Suppressor macrophage (primary cell): ENCODE measurements around the gene IGSF23.
"Not testable (repeated sequence)": the region's sequence is repeated elsewhere in the genome, so short reads cannot be mapped to it uniquely, and the experiment has no call there.

Experiments used
- DNase-seq, 4 experiments: peaks; one replicate each; pipeline ENCODE4 v3.0.0-alpha.2; 2020 to 2022

Gene IGSF23

DNA sequence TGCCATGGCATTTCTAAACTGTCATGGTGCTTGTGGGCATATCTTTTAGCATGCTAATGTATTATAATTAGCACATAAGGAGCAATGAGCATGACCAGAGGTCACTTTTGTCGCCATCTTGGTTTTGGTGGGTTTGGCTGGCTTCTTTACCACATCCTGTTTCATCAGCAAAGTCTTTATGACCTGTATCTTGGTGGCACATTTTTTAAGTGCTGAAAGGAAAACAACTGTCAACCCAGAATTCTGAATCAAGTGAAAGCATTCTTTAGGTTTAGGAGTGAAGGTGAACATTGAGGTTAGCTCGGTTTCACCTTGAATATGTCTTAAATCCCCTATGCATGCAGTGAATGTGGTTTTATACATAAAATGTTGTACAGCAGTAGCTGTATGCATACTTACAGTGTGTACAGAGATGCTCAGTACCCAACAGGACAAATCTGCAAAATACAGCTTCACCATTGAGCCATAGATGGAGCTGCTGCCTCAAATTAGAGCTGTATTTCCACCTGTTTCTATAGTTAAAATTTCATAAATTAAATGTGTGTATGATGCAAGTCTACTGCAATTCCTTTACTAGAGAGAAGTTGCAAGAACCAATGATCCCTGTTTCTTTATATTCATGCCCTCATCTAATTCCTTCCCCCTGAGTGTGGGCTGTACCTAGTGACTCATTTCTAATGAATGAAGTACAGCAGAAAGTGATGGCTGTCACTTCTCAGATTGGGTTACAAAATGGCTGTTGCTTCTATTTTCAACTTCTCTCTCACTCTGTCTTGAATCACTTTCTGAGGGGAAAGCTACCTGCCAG lies 25.2 kb upstream of the IGSF23 start:
- DNase-seq: peak; percentile 44 to 83 (median 66)

- DNase-seq: no peak
These were observed 24.6 kb upstream of the IGSF23 start for GRCh38 chr19:44588771-44589112.

- DNase-seq: no peak
These were observed 22.9 kb upstream of the IGSF23 start for GRCh38 chr19:44590245-44591059.

DNA sequence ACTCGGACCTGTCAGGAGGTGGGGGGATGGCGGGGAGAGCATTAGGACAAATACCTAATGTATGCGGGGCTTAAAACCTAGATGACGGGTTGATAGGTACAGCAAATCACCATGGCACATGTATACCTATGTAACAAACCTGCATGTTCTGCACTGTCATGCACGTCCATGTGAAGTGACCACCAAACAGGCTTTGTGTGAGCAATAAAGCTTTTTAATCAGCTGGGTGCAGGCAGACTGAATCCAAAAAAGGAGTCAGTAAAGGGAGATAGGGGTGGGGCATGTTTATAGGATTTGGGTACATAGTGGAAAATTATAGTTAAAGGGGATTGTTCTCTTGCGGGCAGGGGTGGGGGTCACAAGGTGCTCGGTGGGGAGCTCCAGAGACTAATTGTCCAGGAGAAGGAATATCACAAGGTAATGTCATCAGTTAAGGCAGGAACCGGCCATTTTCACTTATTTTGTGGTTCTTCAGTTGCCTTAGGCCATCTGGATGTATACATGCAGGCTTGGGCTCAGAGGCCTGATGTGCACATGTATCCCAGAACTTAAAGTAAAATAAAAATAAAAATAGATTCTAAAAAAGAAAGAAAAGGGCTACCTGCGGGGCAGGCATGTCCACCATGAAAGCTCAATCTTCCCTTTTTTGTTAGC lies 21.9 kb upstream of the IGSF23 start:
- not testable (repeated sequence) for DNase-seq

GRCh38 chr19:44592451-44592890 lies 20.9 kb upstream of the IGSF23 start:
- peak in 2 of 4 experiments; percentile 20 to 36 for DNase-seq

DNA sequence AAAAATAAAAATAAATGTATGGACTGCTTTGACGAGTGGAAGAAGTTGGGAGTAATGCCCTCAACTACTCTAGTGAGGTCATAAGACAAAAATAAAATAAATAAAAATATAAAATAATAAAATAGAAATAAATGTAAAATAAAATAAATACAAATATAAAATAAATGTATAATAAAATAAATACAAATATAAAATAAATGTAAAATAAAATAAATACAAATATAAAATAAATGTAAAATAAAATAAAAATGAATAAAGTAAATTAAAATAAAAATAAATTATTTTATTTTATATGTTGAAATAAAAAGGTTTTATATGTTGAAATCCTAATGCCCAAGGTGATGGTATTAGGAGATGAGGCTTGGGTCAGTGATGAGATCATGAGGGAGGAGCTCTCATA lies 20.1 kb upstream of the IGSF23 start:
- DNase-seq: no peak

DNA sequence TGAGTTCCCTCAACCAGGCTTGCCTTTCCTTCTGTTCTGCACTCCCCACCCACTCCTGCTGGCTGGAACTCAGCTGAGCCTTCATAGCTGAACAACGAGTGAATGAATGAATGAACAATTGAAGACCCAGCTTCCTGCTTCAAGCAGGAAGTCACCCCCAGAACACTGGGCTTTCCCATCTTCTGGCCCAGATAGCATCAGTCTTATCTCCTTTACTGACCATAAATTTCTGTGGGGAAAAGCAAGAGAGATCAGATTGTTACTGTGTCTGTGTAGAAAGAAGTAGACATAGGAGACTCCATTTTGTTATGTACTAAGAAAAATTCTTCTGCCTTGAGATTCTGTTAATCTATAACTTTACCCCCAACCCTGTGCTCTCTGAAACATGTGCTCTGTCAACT lies 19.5 kb upstream of the IGSF23 start:
- DNase-seq: not testable (repeated sequence)

- DNase-seq: no peak
These were observed 16.8 kb upstream of the IGSF23 start for GRCh38 chr19:44596428-44597130.

DNA sequence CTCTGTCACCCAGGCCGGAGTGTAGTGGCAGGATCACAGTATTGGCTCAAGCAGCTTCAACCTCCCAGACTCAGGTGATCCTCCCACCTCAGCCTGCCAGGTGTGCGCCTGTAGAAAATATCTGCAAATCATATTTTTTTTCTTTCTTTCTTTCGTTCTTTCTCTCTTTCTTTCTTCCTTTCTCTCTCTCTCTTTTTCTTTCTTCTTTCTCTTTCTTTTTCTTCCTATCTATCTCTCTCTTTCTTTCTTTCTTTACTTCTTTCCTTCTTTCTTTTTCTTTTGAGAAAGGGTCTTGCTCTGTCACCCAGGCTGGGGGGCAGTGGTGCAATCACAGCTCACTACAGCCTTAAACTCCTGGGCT lies 16.3 kb upstream of the IGSF23 start:
- no peak for DNase-seq

DNA sequence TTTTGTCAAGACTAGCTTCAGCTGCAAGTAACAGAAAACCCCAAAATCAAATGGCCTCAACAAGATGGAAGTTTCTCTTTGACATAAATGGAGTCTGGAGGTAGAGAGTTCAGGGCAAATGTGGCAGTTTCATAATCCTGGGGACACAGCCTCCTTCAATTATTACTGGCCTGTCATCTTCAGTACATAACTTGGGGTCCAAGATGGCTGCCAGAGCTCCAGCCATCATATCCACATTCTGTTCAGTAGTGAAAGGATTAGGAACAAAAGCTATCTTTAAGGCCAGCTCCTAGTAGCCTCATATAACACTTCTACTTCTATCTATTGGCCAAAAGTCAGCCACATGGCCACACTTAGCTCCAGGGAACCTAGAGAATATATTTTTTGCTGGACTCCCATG lies 15.0 kb upstream of the IGSF23 start:
- no peak for DNase-seq

DNA sequence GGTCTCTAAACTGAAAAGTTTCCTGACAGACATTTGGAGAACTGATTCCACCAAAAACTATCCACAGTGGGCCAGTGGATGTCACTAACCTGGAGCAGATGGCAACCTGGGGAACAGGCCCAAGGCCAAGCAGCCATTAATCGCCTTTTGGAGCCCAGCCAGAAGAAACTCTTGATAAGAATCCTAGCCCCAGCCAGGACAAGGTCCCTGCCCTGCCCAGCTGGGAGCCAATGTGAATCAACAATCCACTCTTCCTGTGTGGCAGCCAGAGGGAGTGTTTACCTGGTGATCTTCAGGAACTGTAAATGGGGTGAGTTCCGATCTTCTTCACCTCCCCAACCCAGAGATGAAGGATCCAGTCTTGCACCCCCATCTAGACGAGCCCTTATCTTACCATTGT lies 14.5 kb upstream of the IGSF23 start:
- DNase-seq: no peak

GRCh38 chr19:44600466-44600865 lies 12.9 kb upstream of the IGSF23 start:
- no peak for DNase-seq

GRCh38 chr19:44602081-44602480 lies 11.3 kb upstream of the IGSF23 start:
- no peak for DNase-seq

DNA sequence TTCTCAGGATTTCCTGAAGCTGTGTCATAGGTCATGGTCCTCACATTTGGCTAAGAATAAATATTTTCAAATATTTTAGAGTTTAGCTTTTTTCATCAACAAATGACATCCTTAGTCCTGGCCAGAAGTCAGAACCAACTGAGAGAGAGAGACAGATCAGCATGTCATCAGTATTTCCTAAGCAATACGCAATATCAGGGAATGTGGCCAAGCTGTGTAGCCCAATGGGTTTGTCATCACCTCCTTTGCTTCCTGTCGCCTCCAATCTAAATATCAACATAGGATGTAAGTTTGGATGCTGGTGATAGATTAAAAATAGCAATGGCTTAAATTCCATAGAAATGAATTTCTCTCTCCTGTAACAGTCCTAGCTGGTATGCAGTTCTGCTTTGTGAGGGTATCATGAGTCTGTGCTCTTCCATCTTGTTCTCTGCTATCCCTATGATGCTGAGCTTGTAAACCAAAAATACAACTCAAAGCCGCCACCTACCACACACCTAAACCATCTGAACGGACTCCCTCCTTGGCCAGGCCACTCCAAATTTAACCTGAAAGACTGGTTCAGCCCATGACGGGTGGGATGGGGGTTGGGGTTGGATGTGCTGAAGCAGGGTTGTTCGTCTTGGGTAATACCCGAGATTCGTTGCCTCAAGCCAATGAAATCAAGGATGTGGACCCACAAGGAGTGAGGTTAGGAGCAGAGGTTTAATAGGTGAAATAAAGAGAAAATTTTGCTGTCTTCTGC lies 10.0 kb upstream of the IGSF23 start:
- no peak for DNase-seq

GRCh38 chr19:44604241-44604640 lies 9.1 kb upstream of the IGSF23 start:
- DNase-seq: no peak

DNA sequence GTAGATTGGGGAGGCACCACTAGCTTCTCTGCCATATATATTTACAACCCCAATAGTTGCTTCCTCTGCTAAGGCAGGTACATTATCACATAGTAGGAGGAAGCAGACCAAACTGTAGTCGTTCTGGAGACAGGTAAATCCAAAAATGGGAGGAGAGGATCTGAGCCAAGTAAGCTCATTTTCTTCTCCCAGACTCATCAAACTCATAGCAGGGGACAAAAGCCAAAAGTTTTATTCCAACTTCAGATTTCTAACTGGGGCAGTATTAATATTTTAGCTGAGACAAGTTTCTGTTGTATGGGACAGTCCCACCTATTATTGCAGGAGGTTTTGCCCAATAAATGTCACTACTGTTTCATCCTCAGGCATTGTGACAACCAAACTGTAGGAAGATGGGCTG lies 7.8 kb upstream of the IGSF23 start:
- no peak for DNase-seq

DNA sequence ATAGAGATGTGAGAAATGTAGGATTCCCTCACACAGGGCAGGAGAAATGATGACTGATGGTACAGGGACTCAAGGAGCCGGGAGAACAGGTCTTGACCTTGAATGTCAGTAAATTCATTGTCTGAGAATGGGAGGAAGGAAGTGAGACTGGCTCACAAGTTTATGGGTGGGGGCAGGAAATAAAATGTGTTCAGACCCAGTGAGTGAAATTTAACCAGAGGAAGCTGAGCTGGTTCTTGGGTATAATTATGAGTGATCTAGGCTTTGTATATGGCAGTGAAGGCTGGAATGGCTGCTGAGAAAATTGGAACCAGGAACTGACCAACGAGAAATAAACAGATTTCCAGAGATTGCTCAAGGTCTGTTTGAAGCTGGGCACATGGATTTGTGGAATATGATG lies 6.3 kb upstream of the IGSF23 start:
- peak; percentile 16 to 55 (median 32) for DNase-seq

GRCh38 chr19:44607917-44608316 lies 5.4 kb upstream of the IGSF23 start:
- DNase-seq: no peak

GRCh38 chr19:44608391-44608821 lies 5.0 kb upstream of the IGSF23 start:
- DNase-seq: peak; percentile 40 to 74 (median 50)

GRCh38 chr19:44609219-44609618 lies 4.1 kb upstream of the IGSF23 start:
- no peak for DNase-seq

- DNase-seq: peak in 3 of 4 experiments; percentile 59 to 65 (median 61)
These were observed 2.9 kb upstream of the IGSF23 start for GRCh38 chr19:44610497-44610896.

DNA sequence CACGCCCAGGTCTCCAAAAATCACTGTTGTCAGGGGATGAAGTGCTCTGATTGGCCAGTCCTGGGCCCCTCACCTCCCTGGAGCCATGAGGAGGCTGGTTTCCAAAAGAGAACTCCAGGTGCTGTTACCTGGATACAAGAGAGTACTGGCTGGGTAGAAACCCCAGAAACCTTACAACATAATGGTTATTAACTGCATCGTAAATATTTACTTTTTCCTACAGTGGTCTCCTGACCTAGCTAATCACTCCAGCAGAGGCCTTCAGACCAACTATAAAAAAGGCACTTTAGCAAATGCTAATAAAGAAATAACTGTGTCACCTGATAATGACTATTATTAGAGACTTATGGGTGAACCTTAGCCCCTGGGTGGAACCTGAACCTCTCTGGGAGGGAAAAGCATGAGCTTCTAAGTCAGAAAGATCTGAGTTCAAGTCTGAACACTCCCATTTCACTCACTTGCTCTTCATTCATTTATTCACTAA lies 1.5 kb upstream of the IGSF23 start:
- DNase-seq: no peak
